GM20431 (cell line): Measurements from ENCODE around the gene TJP1.
"Not testable (repeated sequence)": the region's sequence is repeated elsewhere in the genome, so short reads cannot be mapped to it uniquely, and the experiment has no call there.

Source experiments
- in situ Hi-C: fragments of 300-500 bp; cut with MseI, MboI; formaldehyde crosslinking; loops from one replicate; pipeline ENCODE4 v1.15.0; 2020; ENCODE audit warnings: low sequenced_read_pairs; ENCODE audit not compliant: unreplicated experiment

The TJP1 gene

GRCh38 chr15:29770796-29771195 is 51.5 kb downstream of the TJP1 start:
- in situ Hi-C loops: no loop called here

GRCh38 chr15:29765898-29766527 is 56.3 kb downstream of the TJP1 start:
- in situ Hi-C loops: no loop called here

- in situ Hi-C loops: no loop called here
Measured at GRCh38 chr15:29765234-29765841, 56.9 kb downstream of the TJP1 start.

GRCh38 chr15:29759596-29759995 is 62.7 kb downstream of the TJP1 start:
- in situ Hi-C loops: no loop called here

GRCh38 chr15:29756358-29757267 is 65.7 kb downstream of the TJP1 start:
- in situ Hi-C loops: no loop called here

- in situ Hi-C loops: not testable (repeated sequence)
Measured at GRCh38 chr15:29754009-29754408, 68.3 kb downstream of the TJP1 start.

- in situ Hi-C loops: no loop called here
Measured at GRCh38 chr15:29753506-29753905, 68.8 kb downstream of the TJP1 start.

GRCh38 chr15:29750754-29751153 is 71.5 kb downstream of the TJP1 start:
- in situ Hi-C loops: no loop called here

GRCh38 chr15:29749365-29750086 is 72.7 kb downstream of the TJP1 start:
- in situ Hi-C loops: no loop called here

- in situ Hi-C loops: no loop called here
Measured at GRCh38 chr15:29747837-29748417, 74.3 kb downstream of the TJP1 start.

- in situ Hi-C loops: no loop called here
Measured at GRCh38 chr15:29743475-29743874, 78.8 kb downstream of the TJP1 start.

GRCh38 chr15:29740692-29741311 is 81.5 kb downstream of the TJP1 start:
- in situ Hi-C loops: no loop called here

- in situ Hi-C loops: no loop called here
Measured at GRCh38 chr15:29736744-29737020, 85.6 kb downstream of the TJP1 start.

- in situ Hi-C loops: no loop called here
Measured at GRCh38 chr15:29736012-29736743, 86.1 kb downstream of the TJP1 start.

- in situ Hi-C loops: no loop called here
Measured at GRCh38 chr15:29734917-29735572, 87.2 kb downstream of the TJP1 start.

GRCh38 chr15:29731865-29732264 is 90.4 kb downstream of the TJP1 start:
- in situ Hi-C loops: no loop called here

- in situ Hi-C loops: not testable (repeated sequence)
Measured at GRCh38 chr15:29730471-29730870, 91.8 kb downstream of the TJP1 start.

GRCh38 chr15:29728418-29728817 is 93.8 kb downstream of the TJP1 start:
- in situ Hi-C loops: no loop called here

GRCh38 chr15:29727871-29728270 is 94.4 kb downstream of the TJP1 start:
- in situ Hi-C loops: no loop called here
